IgD-negative memory B cell (primary cell): ENCODE results near the gene GID8. TPM values are rescaled to one million over a fixed set of nuclear protein-coding genes. Genes with fewer than 3 reads are reported as not detected.
"Not testable (repeated sequence)": the region's sequence is repeated elsewhere in the genome, so short reads cannot be mapped to it uniquely, and the experiment has no call there.

ENCODE experiments used
- H3K27ac Mint-ChIP-seq, 3 donors: one replicate each; pipeline ENCODE4 v1.8.0; 2020 to 2022; ENCODE audit warnings: mild to moderate bottlenecking in 3 of 3, mixed read lengths in 3 of 3, moderate library complexity in 1 of 3
- H3K27me3 Mint-ChIP-seq: one replicate; pipeline ENCODE4 v1.8.0; 2021; ENCODE audit warnings: mixed read lengths
- H3K36me3 Mint-ChIP-seq: one replicate; pipeline ENCODE4 v1.8.0; 2020; ENCODE audit warnings: mild to moderate bottlenecking, mixed read lengths
- H3K4me1 Mint-ChIP-seq, 3 donors: one replicate each; pipeline ENCODE4 v1.8.0; 2020 to 2022; ENCODE audit warnings: mixed read lengths in 3 of 3, mild to moderate bottlenecking in 1 of 3
- H3K4me3 Mint-ChIP-seq, 4 donors: one replicate each; pipeline ENCODE4 v1.8.0; 2020 to 2022; ENCODE audit warnings: mild to moderate bottlenecking in 4 of 4, mixed read lengths in 4 of 4, moderate library complexity in 3 of 4
- H3K9me3 Mint-ChIP-seq, 3 donors: one replicate each; pipeline ENCODE4 v1.8.0; 2020 to 2021; ENCODE audit warnings: mixed read lengths in 3 of 3, mild to moderate bottlenecking in 1 of 3
- polyA plus RNA-seq: library from polyadenylated mRNA; unstranded; fragments of 300-500 nt; fragmentation: Illumina TruSeq; gene quantifications from one replicate; pipeline ENCODE4 v1.2.3, GENCODE V29; 2021

Gene GID8
- polyA plus RNA-seq, 1 donor from 2014 or later: 12.1 TPM

DNA sequence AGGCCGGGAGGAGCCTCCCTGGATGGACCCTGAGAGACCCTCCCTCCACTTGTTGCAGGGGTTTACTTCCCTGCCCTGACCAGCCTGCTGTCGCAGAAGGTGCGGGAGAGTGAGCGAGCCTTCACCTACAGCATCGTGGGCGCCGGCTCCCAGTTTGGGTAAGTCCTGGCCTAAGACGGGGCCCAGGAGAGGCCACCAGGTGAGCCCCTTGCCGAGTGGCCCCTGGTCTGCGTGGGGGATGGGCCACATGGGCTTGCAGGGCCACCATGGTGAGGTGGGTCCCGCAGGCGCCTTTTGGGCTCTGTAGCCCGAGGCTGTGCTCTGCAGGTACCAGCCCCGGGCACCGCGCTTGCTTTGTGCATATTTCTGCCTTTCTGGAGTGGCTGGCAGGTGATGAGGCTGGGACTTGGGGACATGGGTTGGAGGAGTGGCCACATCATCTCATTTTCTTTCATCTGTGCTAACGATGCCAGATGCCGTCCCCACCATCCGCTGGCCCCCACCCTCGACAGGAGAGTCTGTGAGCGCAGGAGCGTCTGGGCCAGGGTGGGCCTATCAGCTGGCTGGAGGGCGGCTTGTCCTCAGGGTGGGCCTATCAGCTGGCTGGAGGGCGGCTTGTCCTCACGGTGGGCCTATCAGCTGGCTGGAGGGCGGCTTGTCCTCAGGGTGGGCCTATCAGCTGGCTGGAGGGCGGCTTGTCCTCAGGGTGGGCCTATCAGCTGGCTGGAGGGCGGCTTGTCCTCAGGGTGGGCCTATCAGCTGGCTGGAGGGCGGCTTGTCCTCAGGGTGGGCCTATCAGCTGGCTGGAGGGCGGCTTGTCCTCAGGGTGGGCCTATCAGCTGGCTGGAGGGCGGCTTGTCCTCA is 22.7 kb downstream of the GID8 start:
- not testable (repeated sequence) for H3K27ac Mint-ChIP-seq, H3K4me3 Mint-ChIP-seq, H3K9me3 Mint-ChIP-seq, H3K27me3 Mint-ChIP-seq, H3K4me1 Mint-ChIP-seq, H3K36me3 Mint-ChIP-seq

DNA sequence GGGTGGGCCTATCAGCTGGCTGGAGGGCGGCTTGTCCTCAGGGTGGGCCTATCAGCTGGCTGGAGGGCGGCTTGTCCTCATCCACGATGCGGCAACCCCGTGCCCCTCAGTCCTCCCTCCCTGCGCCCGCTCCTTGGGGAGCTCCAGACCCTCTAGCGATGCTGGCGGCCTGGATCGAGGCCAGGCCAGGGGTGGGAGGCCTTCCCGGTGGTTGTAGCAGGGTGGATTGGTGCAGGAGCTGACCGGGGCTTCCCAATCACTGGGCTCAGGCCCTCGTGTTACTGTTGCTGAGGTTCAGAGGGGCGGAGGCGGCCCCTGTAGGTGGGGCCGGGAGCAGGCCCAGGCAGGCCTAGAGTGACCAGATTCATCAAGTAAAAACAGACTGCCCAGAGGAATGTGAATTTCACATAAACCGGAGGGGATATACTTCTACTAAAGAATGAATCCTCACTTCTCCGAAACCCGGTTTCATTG is 23.4 kb downstream of the GID8 start:
- H3K27me3 Mint-ChIP-seq: no peaks in the 10 kb centered on the region

DNA sequence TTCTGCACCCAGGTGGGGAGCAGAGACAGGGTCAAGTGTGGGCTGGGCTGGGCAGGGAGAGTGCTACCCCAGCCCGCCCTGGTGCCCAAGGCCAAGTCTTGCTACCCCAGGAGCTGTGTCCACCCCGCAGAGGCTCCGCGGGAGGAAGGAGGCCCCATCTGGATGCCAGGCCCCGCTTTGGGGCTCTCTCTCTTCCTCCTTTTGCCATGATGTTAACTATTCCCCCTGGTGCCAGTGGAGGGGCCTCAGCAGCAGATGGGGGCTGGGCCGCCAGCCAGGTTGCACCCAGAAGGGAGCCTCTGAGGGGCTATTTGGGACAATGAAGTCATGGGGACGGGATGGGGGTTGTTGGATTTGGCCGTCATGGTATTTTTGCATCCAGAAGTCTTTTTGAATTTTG is 23.9 kb downstream of the GID8 start:
- Mint-ChIP-seq H3K27ac (no peak overlapping the region), H3K27me3 (no peaks in the 10 kb centered on the region), H3K36me3 (peaks cover 1% of the 10 kb centered on the region), H3K9me3 (no peaks in the 10 kb centered on the region), H3K4me1 (no peaks in the 10 kb centered on the region), H3K4me3 (no peak overlapping the region)

More for the DNA sequence above, 23.4 kb downstream of the GID8 start:
- no peak overlapping the region for H3K4me3 Mint-ChIP-seq
- no peak overlapping the region for H3K27ac Mint-ChIP-seq
- no peaks in the 10 kb centered on the region for H3K4me1 Mint-ChIP-seq
- H3K36me3 Mint-ChIP-seq: peaks cover 1% of the 10 kb centered on the region
- H3K9me3 Mint-ChIP-seq: no peaks in the 10 kb centered on the region

DNA sequence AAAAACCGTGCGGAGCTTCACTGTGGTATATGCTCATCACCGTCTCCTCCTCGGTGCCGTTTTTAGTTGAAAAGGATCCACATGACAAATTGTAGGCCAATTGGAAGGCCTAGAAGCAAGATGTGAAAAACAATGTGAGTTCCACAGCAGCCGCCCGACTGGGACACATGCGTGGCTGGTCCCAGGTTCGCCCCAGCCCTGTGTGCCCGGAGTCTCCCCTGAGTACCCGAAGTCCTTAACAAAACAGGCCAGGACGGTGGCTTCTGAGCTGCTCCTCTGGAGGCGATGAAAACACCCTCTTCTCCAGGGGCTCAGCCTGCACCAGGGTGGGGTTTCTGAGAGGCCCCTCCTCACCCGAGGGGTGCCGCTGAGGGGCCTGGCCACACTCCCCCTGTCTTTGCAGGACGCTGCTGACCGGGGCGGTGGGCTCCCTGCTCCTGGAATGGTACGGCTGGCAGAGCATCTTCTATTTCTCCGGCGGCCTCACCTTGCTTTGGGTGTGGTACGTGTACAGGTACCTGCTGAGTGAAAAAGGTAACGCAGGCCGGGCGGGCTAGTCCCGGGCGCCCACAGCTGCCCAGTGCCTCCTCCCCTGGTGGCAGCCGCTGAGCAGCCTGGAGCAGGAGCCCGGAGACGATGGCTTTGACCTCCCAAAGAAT is 24.4 kb downstream of the GID8 start:
- H3K4me3 Mint-ChIP-seq: no peak overlapping the region
- no peaks in the 10 kb centered on the region for H3K27me3 Mint-ChIP-seq
- H3K36me3 Mint-ChIP-seq: no peaks in the 10 kb centered on the region
- no peak overlapping the region for H3K27ac Mint-ChIP-seq
- H3K4me1 Mint-ChIP-seq: no peaks in the 10 kb centered on the region
- no peaks in the 10 kb centered on the region for H3K9me3 Mint-ChIP-seq

DNA sequence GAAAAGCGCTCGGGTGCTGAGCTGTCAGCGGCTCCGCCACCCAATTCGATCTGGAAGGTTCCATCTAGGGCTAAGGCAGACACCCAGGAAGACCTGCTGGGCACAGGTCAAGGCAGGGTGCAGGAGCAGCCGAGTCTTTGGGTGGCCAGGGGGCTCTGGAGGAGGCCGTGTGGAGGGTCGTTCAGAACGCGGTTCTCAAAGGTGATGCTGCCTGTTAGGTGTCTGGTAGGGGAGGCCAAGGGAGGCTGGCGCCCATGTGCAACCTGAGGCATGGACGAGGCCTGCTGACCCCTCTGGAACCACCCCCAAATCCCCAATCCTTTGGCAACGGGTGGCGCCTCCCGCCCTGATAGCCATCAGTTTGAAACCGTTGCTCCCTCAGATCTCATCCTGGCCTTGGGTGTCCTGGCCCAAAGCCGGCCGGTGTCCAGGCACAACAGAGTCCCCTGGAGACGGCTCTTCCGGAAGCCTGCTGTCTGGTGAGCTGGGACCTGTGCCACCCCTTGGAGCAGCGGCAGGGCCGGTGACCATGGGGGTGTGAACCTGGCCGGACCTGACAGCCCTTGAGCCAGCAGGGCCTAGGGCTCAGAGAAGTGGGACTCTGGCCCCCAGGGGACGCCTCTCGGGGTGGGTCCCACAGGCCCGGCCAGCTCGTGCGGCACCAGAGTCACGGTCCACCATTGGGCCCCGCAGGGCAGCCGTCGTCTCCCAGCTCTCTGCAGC is 25.1 kb downstream of the GID8 start:
- Mint-ChIP-seq H3K27ac (no peak overlapping the region), H3K4me1 (no peaks in the 10 kb centered on the region), H3K9me3 (no peaks in the 10 kb centered on the region), H3K27me3 (no peaks in the 10 kb centered on the region), H3K36me3 (no peaks in the 10 kb centered on the region), H3K4me3 (no peak overlapping the region)

DNA sequence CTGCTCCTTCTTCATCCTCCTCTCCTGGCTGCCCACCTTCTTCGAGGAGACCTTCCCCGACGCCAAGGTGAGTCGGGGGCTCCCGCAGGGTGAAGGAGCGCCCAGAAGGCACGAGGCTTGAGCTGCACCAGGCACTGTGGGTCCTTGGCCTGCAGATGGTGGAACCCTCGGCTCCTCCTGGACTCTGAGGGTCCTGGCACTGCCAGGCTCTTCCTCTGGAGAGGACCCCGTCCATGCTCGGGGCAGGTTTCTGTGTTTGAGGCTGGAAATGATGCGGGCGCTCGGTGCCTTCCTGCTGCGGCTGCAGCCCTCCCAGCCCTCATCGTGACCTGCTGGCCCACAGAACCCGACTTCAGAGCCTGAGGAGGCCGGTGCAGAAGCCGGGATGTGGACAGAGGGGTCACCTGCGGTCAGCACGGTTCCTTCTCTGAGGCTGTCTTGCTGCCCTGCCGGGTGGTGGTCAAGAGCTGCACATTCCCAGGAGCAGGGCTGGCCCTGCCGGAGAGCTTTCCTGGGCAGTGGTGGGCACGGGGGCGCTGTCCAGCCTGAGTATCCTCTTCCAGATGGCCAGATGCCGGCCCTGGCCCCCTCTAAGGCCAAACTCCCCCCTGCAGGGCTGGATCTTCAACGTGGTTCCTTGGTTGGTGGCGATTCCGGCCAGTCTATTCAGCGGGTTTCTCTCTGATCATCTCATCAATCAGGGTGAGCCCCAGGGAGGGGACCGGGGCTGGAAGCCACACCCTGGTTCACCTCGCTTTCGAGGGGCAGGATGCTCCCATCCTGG is 25.9 kb downstream of the GID8 start:
- H3K4me1 Mint-ChIP-seq: no peaks in the 10 kb centered on the region
- no peaks in the 10 kb centered on the region for H3K36me3 Mint-ChIP-seq
- no peak overlapping the region for H3K4me3 Mint-ChIP-seq
- H3K9me3 Mint-ChIP-seq: no peaks in the 10 kb centered on the region
- H3K27me3 Mint-ChIP-seq: no peaks in the 10 kb centered on the region
- H3K27ac Mint-ChIP-seq: no peak overlapping the region

DNA sequence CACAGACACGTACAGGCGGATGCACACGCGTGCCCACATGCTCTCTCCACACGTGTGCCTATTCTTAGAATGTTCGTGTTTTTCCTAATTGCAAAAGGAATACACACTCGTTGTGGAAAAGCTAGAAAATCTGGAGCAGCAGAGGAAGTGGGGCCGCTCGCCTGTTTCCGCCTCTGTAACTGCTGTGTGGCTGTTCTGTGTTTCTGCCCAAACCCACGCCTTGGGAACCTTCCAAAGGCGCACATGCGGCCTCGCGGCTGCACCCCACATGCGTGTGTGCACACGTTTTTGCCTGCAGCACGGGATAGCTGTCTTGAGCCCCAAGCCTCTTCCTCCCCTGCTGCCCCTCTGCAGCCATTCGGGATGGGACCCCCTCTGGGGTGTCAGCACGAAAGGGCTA is 26.8 kb downstream of the GID8 start:
- peaks cover 2% of the 10 kb centered on the region for H3K36me3 Mint-ChIP-seq
- peak overlapping the region in 1 of 3 donors; percentile 47 for H3K27ac Mint-ChIP-seq
- no peak overlapping the region for H3K4me3 Mint-ChIP-seq
- H3K4me1 Mint-ChIP-seq: no peaks in the 10 kb centered on the region
- no peaks in the 10 kb centered on the region for H3K9me3 Mint-ChIP-seq
- no peaks in the 10 kb centered on the region for H3K27me3 Mint-ChIP-seq

DNA sequence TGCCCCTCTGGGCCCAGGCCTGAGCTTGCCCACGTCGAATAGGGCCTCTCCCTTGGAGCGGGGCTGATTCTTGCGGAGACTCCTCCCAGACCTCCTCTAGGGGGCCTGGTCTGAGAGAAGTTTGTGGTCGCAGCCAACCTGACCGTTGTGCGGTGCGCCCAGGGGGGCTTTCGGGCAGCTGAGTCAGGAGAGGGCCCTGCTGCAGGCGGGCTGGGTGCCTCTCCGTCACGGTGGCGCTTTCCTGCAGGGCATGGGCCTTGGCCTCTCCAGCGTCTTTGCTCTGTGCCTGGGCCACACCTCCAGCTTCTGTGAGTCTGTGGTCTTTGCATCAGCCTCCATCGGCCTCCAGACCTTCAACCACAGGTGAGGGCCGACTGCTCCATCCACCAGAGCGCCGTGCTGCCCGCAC is 27.4 kb downstream of the GID8 start:
- peaks cover 4% of the 10 kb centered on the region for H3K36me3 Mint-ChIP-seq
- no peaks in the 10 kb centered on the region for H3K9me3 Mint-ChIP-seq
- no peak overlapping the region for H3K4me3 Mint-ChIP-seq
- peaks cover 2% of the 10 kb centered on the region for H3K27me3 Mint-ChIP-seq
- no peaks in the 10 kb centered on the region for H3K4me1 Mint-ChIP-seq
- H3K27ac Mint-ChIP-seq: peak overlapping the region in 1 of 3 donors; percentile 87

DNA sequence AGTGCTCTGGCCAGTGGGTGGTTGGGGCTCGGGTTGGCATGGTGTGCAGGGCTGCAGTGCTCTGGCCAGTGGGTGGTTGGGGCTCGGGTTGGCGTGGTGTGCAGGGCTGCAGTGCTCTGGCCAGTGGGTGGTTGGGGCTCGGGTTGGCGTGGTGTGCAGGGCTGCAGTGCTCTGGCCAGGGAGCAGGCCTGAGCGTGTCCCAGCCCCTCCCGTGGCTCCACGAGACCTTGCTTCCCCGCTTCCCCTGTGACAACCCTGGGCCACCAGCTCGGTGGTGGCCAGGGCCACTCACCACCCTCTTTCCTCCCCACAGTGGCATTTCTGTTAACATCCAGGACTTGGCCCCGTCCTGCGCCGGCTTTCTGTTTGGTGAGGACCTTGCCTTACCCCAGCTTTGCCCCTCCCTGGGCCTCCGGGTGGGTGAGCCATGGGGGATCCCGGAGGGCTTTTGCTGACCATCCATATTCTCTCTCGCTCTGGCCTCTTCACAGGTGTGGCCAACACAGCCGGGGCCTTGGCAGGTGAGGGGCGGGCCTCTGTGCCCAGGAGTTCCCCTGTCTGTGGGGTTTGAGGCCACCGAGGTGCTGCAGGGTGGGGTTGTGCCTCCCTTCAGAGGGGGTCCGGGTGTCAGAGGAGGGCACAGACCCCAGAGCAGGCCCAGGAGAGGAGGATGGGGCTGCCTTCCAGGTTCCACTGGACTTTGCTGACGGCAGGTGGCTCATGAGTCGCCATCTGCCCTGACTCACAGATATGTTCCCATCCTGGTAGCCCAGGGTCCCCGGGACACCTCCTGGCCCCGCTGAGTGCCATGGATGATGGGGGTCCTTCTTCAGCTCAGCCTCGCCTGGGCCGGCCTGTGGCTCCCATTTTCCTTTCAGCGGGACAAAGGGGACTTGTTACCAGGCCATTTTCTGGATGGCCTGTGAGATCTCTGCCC is 28.5 kb downstream of the GID8 start:
- peaks cover 6% of the 10 kb centered on the region for H3K27me3 Mint-ChIP-seq
- H3K27ac Mint-ChIP-seq: no peak overlapping the region
- no peaks in the 10 kb centered on the region for H3K9me3 Mint-ChIP-seq

DNA sequence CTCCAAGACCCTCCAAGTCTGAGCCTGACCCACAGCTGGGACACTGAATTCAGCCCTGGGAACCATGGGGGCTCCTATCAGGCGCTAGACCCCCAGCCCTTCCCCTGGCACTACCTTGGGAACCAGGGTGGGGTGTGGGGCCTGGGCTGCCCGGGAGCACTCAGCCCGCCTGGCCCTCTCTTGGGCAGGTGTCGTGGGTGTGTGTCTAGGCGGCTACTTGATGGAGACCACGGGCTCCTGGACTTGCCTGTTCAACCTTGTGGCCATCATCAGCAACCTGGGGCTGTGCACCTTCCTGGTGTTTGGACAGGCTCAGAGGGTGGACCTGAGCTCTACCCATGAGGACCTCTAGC is 29.2 kb downstream of the GID8 start:
- Mint-ChIP-seq H3K4me3 (no peak overlapping the region), H3K4me1 (peaks cover 2 to 8% (median 5%) of the 10 kb centered on the region in 3 donors), H3K27me3 (peaks cover 11% of the 10 kb centered on the region), H3K27ac (no peak overlapping the region), H3K9me3 (no peaks in the 10 kb centered on the region), H3K36me3 (peaks cover 4% of the 10 kb centered on the region)

More for the DNA sequence above, 28.5 kb downstream of the GID8 start:
- Mint-ChIP-seq H3K4me3 (no peak overlapping the region), H3K36me3 (peaks cover 4% of the 10 kb centered on the region), H3K4me1 (peaks cover 0 to 2% (median under 1%) of the 10 kb centered on the region in 3 donors)

DNA sequence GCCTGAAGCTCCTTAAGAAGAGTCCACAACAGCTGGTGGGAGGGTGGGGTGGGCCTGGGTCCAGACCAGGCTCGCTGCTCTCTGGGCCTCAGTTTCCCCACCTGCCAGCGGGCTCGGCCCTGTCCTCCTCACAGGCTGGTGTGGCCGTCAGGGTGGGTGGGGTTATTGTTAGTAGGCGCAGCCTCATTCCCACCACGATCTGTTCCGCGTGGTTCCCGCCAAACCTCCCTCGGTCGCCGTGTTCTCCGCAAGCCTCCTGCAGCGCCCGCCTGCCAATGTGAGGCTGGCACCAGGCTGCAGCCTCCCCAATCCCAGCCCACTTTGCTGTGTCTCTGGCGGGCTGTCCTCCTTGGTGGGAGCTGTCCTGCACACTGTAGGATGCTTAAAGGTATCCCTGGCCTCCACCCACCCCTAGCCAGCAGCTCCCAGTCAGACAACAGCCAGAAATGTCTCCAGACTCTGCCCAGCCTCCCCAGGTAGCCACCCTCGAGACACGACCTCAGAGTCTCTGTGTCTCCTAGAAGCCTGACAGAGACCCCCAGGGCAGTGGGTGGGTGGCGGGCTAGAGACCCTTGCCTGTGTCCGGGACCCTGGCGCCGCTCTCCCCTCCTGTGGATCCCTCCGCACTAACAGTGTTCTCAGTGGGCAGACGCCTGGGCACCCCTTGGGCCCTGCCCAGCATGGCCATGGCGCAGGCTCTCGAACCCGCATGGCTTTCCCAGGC is 29.8 kb downstream of the GID8 start:
- no peak overlapping the region for H3K27ac Mint-ChIP-seq
- H3K27me3 Mint-ChIP-seq: peaks cover 16% of the 10 kb centered on the region
- H3K4me3 Mint-ChIP-seq: no peak overlapping the region
- H3K9me3 Mint-ChIP-seq: no peaks in the 10 kb centered on the region
- peaks cover 5 to 11% (median 6%) of the 10 kb centered on the region in 3 donors for H3K4me1 Mint-ChIP-seq
- H3K36me3 Mint-ChIP-seq: peaks cover 4% of the 10 kb centered on the region

DNA sequence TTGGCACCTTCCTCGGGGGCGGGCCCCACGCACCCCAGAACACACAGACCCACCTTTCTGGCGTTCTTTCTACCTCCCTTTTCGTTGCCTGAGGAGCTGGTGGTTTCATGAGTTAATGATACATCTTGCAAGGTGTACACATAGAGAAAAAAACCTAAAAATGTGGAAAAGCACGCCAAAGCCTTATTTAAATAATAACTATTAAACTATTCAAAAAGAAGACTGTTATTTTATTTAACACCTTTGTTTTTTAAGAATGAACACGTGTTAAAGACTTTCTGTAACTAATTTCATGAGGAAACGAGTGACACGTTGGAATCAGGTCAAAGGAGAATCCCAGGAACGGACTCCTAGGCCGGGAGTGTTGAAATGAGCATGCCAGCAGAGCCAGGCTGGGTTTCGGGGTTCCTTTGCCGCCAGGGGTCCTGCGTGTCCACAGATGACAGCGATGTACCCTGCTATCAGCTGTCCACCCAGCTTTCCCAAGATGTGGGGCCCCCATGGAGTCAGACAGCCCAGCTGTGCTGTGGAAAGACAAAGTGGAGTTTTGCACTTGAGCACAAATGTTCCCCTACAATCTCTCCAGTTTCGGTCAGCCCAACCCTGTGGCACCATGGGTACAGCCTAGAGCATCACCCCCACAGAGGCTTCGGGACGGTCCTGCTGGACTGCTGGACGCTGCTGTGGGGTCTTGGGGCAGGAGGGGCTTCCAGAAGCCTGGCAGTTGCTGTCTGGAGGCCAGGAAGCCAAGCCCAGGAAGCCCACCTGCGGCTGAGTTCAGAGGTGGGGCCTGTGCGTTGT is 30.6 kb downstream of the GID8 start:
- Mint-ChIP-seq H3K27me3 (peaks cover 22% of the 10 kb centered on the region), H3K4me3 (no peak overlapping the region), H3K9me3 (no peaks in the 10 kb centered on the region), H3K36me3 (peaks cover 4% of the 10 kb centered on the region), H3K4me1 (peaks cover 5 to 11% (median 6%) of the 10 kb centered on the region in 3 donors), H3K27ac (no peak overlapping the region)
